Bronchial epithelial cell (primary cell): Measurements from ENCODE around the gene RBM23. TPM values are rescaled to one million over a fixed set of nuclear protein-coding genes. Genes with fewer than 3 reads are reported as not detected.
A peak's percentile ranks its signal among the peaks of the same experiment; 100 is the strongest.

Experiments
- DNase-seq: peaks from one replicate; pipeline ENCODE4 v3.0.0-alpha.2; 2010; ENCODE audit warnings: low read depth
- FAIRE-seq: peaks from 2 replicates; lab custom pipeline; 2011; peaks lifted over from hg19 to GRCh38; lab: Jason Lieb, UNC
- H3K27me3 ChIP-seq: 2 replicates; pipeline ENCODE4 v1.5.1; 2011; ENCODE audit warnings: low read length; ENCODE audit not compliant: control insufficient read depth, insufficient read depth
- H3K36me3 ChIP-seq: 2 replicates; pipeline ENCODE4 v1.5.1; 2011; ENCODE audit warnings: low read length; ENCODE audit not compliant: control insufficient read depth, insufficient read depth
- H3K4me3 ChIP-seq: 2 replicates; pipeline ENCODE4 v1.5.1; 2011; ENCODE audit warnings: mild to moderate bottlenecking, low read depth, low read length, control low read depth
- total RNA-seq: library from RNA; depleted of rRNA; stranded (reverse); fragments of >200 nt; gene quantifications from 2 replicates; pipeline ENCODE4 v1.2.1, GENCODE V29; 2014
- TF ChIP-seq, protein P1 (sequence below): IDR thresholded peaks from 2 replicates; pipeline ENCODE4 v1.5.1; 2011; ENCODE audit warnings: mild to moderate bottlenecking, moderate library complexity, low read length, control low read depth, inconsistent platforms; ENCODE audit not compliant: insufficient read depth, severe bottlenecking

Gene RBM23
- total RNA-seq, 1 donor from 2014 or later = 26.6 TPM

GRCh38 chr14:22887990-22888378 is 31.0 kb downstream of the RBM23 start:
- H3K27me3 ChIP-seq = no peaks in the 10 kb centered on the region
- H3K36me3 ChIP-seq = no peaks in the 10 kb centered on the region
- FAIRE-seq = no peak
- H3K4me3 ChIP-seq = peak overlapping the region; percentile 54
- DNase-seq = no peak
- TF ChIP-seq, protein P1, sequence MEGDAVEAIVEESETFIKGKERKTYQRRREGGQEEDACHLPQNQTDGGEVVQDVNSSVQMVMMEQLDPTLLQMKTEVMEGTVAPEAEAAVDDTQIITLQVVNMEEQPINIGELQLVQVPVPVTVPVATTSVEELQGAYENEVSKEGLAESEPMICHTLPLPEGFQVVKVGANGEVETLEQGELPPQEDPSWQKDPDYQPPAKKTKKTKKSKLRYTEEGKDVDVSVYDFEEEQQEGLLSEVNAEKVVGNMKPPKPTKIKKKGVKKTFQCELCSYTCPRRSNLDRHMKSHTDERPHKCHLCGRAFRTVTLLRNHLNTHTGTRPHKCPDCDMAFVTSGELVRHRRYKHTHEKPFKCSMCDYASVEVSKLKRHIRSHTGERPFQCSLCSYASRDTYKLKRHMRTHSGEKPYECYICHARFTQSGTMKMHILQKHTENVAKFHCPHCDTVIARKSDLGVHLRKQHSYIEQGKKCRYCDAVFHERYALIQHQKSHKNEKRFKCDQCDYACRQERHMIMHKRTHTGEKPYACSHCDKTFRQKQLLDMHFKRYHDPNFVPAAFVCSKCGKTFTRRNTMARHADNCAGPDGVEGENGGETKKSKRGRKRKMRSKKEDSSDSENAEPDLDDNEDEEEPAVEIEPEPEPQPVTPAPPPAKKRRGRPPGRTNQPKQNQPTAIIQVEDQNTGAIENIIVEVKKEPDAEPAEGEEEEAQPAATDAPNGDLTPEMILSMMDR = no peak

GRCh38 chr14:22887260-22887989 is 31.5 kb downstream of the RBM23 start:
- H3K36me3 ChIP-seq = no peaks in the 10 kb centered on the region
- TF ChIP-seq, protein P1 = no peak
- H3K27me3 ChIP-seq = no peaks in the 10 kb centered on the region
- FAIRE-seq = no peak
- peak overlapping the region; percentile 54 for H3K4me3 ChIP-seq
- peak; percentile 91 for DNase-seq

DNA sequence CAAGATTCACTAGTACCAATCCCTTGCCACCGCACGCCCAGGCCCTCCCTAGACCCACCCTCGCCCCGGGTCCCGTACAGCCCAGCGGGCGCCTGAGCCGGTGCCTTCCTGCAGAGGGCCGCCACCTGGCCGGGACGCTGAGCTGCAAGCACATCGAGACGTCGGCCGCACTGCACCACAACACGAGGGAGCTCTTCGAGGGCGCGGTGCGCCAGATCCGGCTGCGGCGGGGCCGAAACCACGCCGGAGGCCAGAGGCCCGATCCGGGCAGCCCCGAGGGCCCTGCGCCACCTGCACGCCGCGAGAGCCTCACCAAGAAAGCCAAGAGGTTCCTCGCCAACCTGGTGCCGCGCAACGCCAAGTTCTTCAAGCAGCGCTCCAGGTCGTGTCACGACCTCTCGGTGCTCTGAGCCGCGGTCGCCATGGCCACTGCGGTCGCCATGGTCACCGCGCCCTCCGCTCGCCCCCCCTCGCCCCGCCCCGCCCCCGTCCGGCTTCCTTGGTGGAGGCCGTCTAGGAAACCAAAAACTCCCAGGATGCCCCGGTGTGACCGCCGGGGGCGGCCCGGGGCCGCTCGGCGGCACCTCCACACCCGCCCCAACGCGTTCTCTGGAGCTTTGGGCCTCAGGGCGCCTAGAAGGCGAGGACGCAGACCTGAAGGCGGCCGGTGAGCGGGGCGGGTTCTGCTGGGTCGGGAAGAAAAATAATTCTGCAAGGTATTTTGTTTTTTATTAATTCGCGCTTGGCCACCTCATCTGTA is 32.3 kb downstream of the RBM23 start:
- TF ChIP-seq, protein P1 = peak; percentile 36
- DNase-seq (peak; percentile 52), FAIRE-seq (no peak)
- Histone ChIP-seq H3K36me3 (no peaks in the 10 kb centered on the region), H3K27me3 (no peaks in the 10 kb centered on the region), H3K4me3 (peak overlapping the region; percentile 54)

- Histone ChIP-seq H3K36me3 (no peaks in the 10 kb centered on the region), H3K27me3 (no peaks in the 10 kb centered on the region), H3K4me3 (no peak overlapping the region)
- no peak for DNase-seq
- FAIRE-seq = no peak
- TF ChIP-seq, protein P1 = no peak
These were observed 33.0 kb downstream of the RBM23 start for GRCh38 chr14:22885975-22886374.

- TF ChIP-seq, protein P1 = no peak
- DNase-seq = no peak
- Histone ChIP-seq H3K36me3 (no peaks in the 10 kb centered on the region), H3K4me3 (no peak overlapping the region), H3K27me3 (no peaks in the 10 kb centered on the region)
- FAIRE-seq = no peak
These were observed 34.0 kb downstream of the RBM23 start for GRCh38 chr14:22884738-22885523.
